GM12878 (cell line): ENCODE data around the gene ADGRD1. TPM values are rescaled to one million over a fixed set of nuclear protein-coding genes. Genes with fewer than 3 reads are reported as not detected.

ENCODE experiments used
- ATAC-seq: fragments of 200-7000 bp; cut with Tn5 transposase; 3 replicates; pipeline ENCODE4 v1.9.1; 2020; ENCODE audit warnings: mild to moderate bottlenecking, moderate library complexity
- BruUV-seq: library from RNA; stranded (reverse); fragments of 400-500 nt; replicated peaks from 2 replicates; lab custom pipeline; 2021; lab: Mats Ljungman, UMichigan
- CTCF ChIA-PET: fragments of 300-600 bp; sonication (Branson Sonifier 250); formaldehyde crosslinking; extraction: SDS; loops from one replicate; lab custom pipeline; 2021; ENCODE audit warnings: inconsistent platforms; lab: Yijun Ruan, JAX
- POLR2A ChIA-PET: fragments of 350-600 bp; formaldehyde crosslinking; extraction: SDS; loops from one replicate; lab custom pipeline; 2021; ENCODE audit warnings: inconsistent platforms; lab: Charles Lee
- RAD21 ChIA-PET: fragments of 300-600 bp; sonication (Branson Sonifier 250); formaldehyde crosslinking; loops from one replicate; lab custom pipeline; 2023; ENCODE audit warnings: antibody characterized with exemption; ENCODE audit not compliant: unreplicated experiment; lab: Charles Lee
- SMC1A ChIA-PET: fragments of 300-600 bp; sonication (Branson Sonifier 250); formaldehyde crosslinking; loops from one replicate; lab custom pipeline; 2023; ENCODE audit not compliant: unreplicated experiment, uncharacterized antibody; lab: Charles Lee
- DNase-seq: peaks from one replicate; pipeline ENCODE4 v3.0.0-alpha.2; 2011; ENCODE audit warnings: low read depth, low spot score
- FAIRE-seq: peaks from 3 replicates; lab custom pipeline; 2011; peaks lifted over from hg19 to GRCh38; lab: Jason Lieb, UNC
- H2AFZ ChIP-seq: 2 replicates; pipeline ENCODE4 v1.6.0; 2011; ENCODE audit warnings: low read depth, low read length, control low read depth; ENCODE audit not compliant: control insufficient read depth
- H3K27ac ChIP-seq: 2 replicates; pipeline ENCODE4 v1.5.1; 2011; ENCODE audit warnings: control low read depth; ENCODE audit not compliant: control insufficient read depth, insufficient read depth
- H3K27me3 ChIP-seq, 2 experiments: replicated peaks in 1 of 2; 2 replicates each; pipeline versions ENCODE4 v1.6.0 to v1.6.1; 2011; ENCODE audit warnings: low read length in 1 of 2; ENCODE audit not compliant: control insufficient read depth in 2 of 2, insufficient read depth in 2 of 2
- H3K36me3 ChIP-seq, 2 experiments: 2 replicates each; pipeline ENCODE4 v1.5.1; 2011; ENCODE audit warnings: low read length in 1 of 2; ENCODE audit not compliant: control insufficient read depth in 2 of 2, insufficient read depth in 2 of 2
- H3K4me1 ChIP-seq: 2 replicates; pipeline ENCODE4 v1.6.1; 2011; ENCODE audit warnings: mild to moderate bottlenecking, low read length, moderate library complexity, mixed read lengths; ENCODE audit not compliant: control insufficient read depth, insufficient read depth
- H3K4me2 ChIP-seq: 2 replicates; pipeline ENCODE4 v1.6.0; 2011; ENCODE audit warnings: control low read depth; ENCODE audit not compliant: control insufficient read depth, insufficient read depth
- H3K4me3 ChIP-seq: fragments of 200-600 bp; sonication (generic); 2 replicates; pipeline ENCODE4 v1.5.1; 2016
- H3K79me2 ChIP-seq: 2 replicates; pipeline ENCODE4 v1.6.0; 2011; ENCODE audit warnings: low read length; ENCODE audit not compliant: control insufficient read depth, insufficient read depth
- H3K9ac ChIP-seq: 2 replicates; pipeline ENCODE4 v1.8.0; 2011; ENCODE audit warnings: low read length, control low read depth, mixed read lengths; ENCODE audit not compliant: control insufficient read depth, insufficient read depth
- H3K9me3 ChIP-seq: replicated peaks from 3 replicates; pipeline ENCODE4 v1.5.1; 2011; ENCODE audit warnings: mild to moderate bottlenecking, low read length; ENCODE audit not compliant: control insufficient read depth, insufficient read depth
- H4K20me1 ChIP-seq: 2 replicates; pipeline ENCODE4 v1.6.0; 2011; ENCODE audit not compliant: control insufficient read depth, insufficient read depth
- ATF7 ChIP-seq: fragments of 450-650 bp; IDR thresholded peaks from 2 replicates; pipeline ENCODE4 v1.6.1; 2016; ENCODE audit warnings: low read depth, mild to moderate bottlenecking
- BCL11A ChIP-seq: IDR thresholded peaks from 2 replicates; pipeline ENCODE4 v1.6.1; 2011; ENCODE audit warnings: low read depth, low read length
- CHD1 ChIP-seq: IDR thresholded peaks from 2 replicates; pipeline ENCODE4 v1.6.1; 2012; ENCODE audit warnings: low read depth, low read length, improper control_type of control experiment
- ETV6 ChIP-seq, 2 experiments: fragments of 450-650 bp in 1 of 2; IDR thresholded peaks in 1 of 2; conservative IDR thresholded peaks in 1 of 2; 2 replicates each; pipeline ENCODE4 v1.6.1; 2014; ENCODE audit warnings: antibody characterized with exemption in 1 of 2, borderline replicate concordance in 1 of 2, low read depth in 1 of 2, mild to moderate bottlenecking in 1 of 2, moderate library complexity in 1 of 2
- PML ChIP-seq: IDR thresholded peaks from 2 replicates; pipeline ENCODE4 v1.6.1; 2012; ENCODE audit warnings: low read length, inconsistent platforms
- POLR2A ChIP-seq: IDR thresholded peaks from 2 replicates; pipeline ENCODE4 v1.6.1; 2011; ENCODE audit warnings: low read depth, mild to moderate bottlenecking, low read length
- ZNF384 ChIP-seq: IDR thresholded peaks from 2 replicates; pipeline ENCODE4 v1.6.1; 2012; ENCODE audit warnings: low read depth, mild to moderate bottlenecking, low read length, improper control_type of control experiment, borderline replicate concordance
- ZSCAN29 ChIP-seq: fragments of 450-650 bp; IDR thresholded peaks from 2 replicates; pipeline ENCODE4 v1.6.1; 2017; ENCODE audit warnings: mild to moderate bottlenecking, moderate library complexity
- WGBS: methylation state at CpG from one replicate; pipeline ENCODE4 v1.1.6; 2016; ENCODE audit warnings: low lambda C conversion rate; ENCODE audit not compliant: insufficient replicate concordance, insufficient coverage; ENCODE audit errors: missing lambda C conversion rate; 5-methylcytosine and 5-hydroxymethylcytosine counted together
- in situ Hi-C: fragments of 300-500 bp; cut with MboI; formaldehyde crosslinking; loops from 9 replicates; pipeline ENCODE4 v1.14.3; 2018; ENCODE audit warnings: mixed read lengths
- intact Hi-C: fragments of 100-400 bp; cut with micrococcal nuclease; formaldehyde crosslinking; loops from one replicate; pipeline ENCODE4 v1.14.2; 2022; ENCODE audit not compliant: unreplicated experiment
- polyA plus RNA-seq, 11 experiments: library from polyadenylated mRNA; depleted of rRNA in 4 of 11; unstranded in 6 of 11; stranded (reverse) in 5 of 11; fragments of >200 nt; fragmentation: Nextera tagmentation in 4 of 11; fragmentation: Illumina TruSeq in 1 of 11; extraction: Ambion mirVana in 4 of 11; extraction: Trizol in 1 of 11; gene quantifications; 1 replicate in 1 of 11; 2 replicates in 10 of 11; pipeline versions ENCODE4 v1.2.1 to v1.2.3, GENCODE V29; 2011 to 2016; ENCODE audit warnings: inconsistent platforms in 2 of 11, missing spikeins in 2 of 11, low read depth in 1 of 11
- total RNA-seq, 4 experiments: library from RNA; depleted of rRNA in 3 of 4; stranded (reverse); fragments of >200 nt in 3 of 4; fragmentation: Illumina TruSeq in 1 of 4; extraction: Trizol in 1 of 4; gene quantifications; 2 replicates each; pipeline versions ENCODE4 v1.2.1 to v1.2.3, GENCODE V29; 2013 to 2021

Gene ADGRD1
- total and polyA plus RNA-seq, 10 of the 15 experiments (the other 5 are each of a cell fraction or from before 2014, with no cell fraction given) = 0.15 to 12.7 (median 1.2) TPM

DNA sequence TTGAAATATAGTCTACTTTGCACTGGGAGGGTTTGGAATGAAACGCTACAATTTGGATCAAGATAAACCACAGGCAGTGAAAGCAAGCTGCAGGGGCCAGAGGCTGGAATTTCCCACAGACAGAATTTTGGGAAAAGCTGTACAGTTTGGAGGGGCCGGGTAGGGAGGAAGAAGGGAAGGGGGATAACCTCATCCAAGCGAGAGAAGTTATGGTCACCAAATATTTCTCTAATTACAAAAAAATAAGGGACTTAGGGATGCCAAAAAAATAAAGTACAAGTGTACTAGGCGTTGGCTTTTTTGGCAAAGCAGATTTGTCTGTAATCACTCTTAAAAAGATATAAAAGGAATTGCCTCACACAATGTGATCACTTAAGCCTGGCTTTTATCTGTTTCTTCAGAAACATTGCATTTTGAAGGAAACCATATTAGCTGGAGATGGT is 31.2 kb upstream of the ADGRD1 start:
- Histone ChIP-seq H3K4me2 (no peak overlapping the region), H3K4me3 (no peak overlapping the region), H4K20me1 (no peaks in the 10 kb centered on the region), H3K79me2 (no peaks in the 10 kb centered on the region), H3K27ac (no peak overlapping the region), H3K4me1 (no peaks in the 10 kb centered on the region), H3K36me3 (no peaks in the 10 kb centered on the region), H3K9ac (no peak overlapping the region), H2AFZ (no peak overlapping the region), H3K27me3 (no peaks in the 10 kb centered on the region; a peak in 1 of 4 replicates), H3K9me3 (no peaks in the 10 kb centered on the region; the same call in 2 of the 3 replicates)
- no peak for ATAC-seq
- 21% methylated on average over 4 of the region's 4 CpGs for WGBS
- intact Hi-C loops (no loop called here), in situ Hi-C loops (no loop called here)
- POLR2A ChIA-PET = interaction anchor here (0.9 kb wide), 1 partner anchor 13 kb away, joined by 3 read pairs; no protein-coding TSS in a partner anchor
- SMC1A ChIA-PET = interaction anchor here (0.6 kb wide), 1 partner anchor 295 kb away, joined by 4 read pairs; no protein-coding TSS in a partner anchor
- FAIRE-seq = no peak
- RAD21 ChIA-PET = no interaction called here
- CTCF ChIA-PET = no interaction called here
- no TSS peak for BruUV-seq
- no peak for DNase-seq
- TF ChIP-seq ZNF384 = no peak
- TF ChIP-seq PML = no peak
- no peak for TF ChIP-seq BCL11A
- TF ChIP-seq ETV6 (conservative IDR thresholded peaks at IDR 0.05 in 1 of 2, IDR thresholded peaks at IDR 0.05 in 1 of 2; ENCODE audit: borderline replicate concordance in 1 of 2, low read depth in 1 of 2) = no peak
- TF ChIP-seq ZSCAN29 = no peak

DNA sequence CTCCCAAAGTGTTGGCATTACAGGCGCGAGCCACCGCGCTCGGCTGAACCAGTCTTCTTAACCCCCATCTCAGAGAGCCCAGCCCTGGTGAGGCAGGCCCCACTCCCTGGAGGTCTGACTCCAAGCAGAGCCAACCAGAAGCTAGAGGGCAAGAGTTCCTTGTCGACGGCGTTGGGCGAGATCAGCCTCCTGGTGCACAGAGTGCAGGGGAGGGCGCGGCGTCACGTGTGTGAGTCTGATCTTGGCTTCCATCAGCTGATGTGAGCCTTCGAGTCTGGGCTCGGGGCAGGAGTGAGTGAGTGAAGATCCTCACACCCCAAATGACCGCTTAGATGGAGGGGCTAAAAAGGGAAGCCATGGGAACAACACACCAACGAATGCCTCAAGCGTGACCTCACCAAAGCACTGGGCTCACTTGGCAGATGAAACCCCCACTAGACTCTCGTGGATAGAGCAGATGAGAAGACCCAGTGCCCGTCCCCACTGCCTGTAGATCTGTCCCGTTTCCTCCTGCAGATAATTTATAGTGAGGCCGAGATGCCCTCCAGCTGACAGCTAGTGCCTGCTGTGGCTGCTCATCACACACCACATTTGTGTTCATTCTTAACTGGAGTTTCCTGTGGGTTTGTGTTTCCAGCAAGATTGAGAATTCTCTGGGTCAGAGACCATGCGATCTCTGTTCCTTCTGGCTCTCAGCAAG is 28.6 kb upstream of the ADGRD1 start:
- Histone ChIP-seq H2AFZ (no peak overlapping the region), H3K4me2 (no peak overlapping the region), H3K9ac (no peak overlapping the region), H3K79me2 (no peaks in the 10 kb centered on the region), H3K4me1 (no peaks in the 10 kb centered on the region), H3K9me3 (no peaks in the 10 kb centered on the region; the same call in 2 of the 3 replicates), H3K36me3 (no peaks in the 10 kb centered on the region), H4K20me1 (no peaks in the 10 kb centered on the region), H3K27me3 (no peaks in the 10 kb centered on the region; a peak in 1 of 4 replicates), H3K27ac (no peak overlapping the region), H3K4me3 (no peak overlapping the region)
- WGBS = 62% methylated on average over 23 of the region's 23 CpGs
- intact Hi-C loops = no loop called here
- TF ChIP-seq CHD1 (no peak), ATF7 (no peak), POLR2A (no peak)
- RAD21 ChIA-PET = no interaction called here
- BruUV-seq = no TSS peak
- DNase-seq = no peak
- POLR2A ChIA-PET = interaction anchor here (0.7 kb wide), 1 partner anchor 44 kb away, joined by 13 read pairs; no protein-coding TSS in a partner anchor
- FAIRE-seq = no peak
- CTCF ChIA-PET = no interaction called here
- ATAC-seq = no peak
- in situ Hi-C loops = no loop called here
- SMC1A ChIA-PET = no interaction called here
